GM23338 (cell line): Measurements from ENCODE around the gene SPSB4. TPM values are rescaled to one million over a fixed set of nuclear protein-coding genes. Genes with fewer than 3 reads are reported as not detected.

ENCODE experiments used
- ATAC-seq: fragments of 200-7000 bp; cut with Tn5 transposase; 3 replicates; pipeline ENCODE4 v1.9.1; 2020
- DNase-seq: peaks from one replicate; pipeline ENCODE4 v3.0.0-alpha.2; 2015; ENCODE audit warnings: low spot score
- H2AFZ ChIP-seq: fragments of 200-600 bp; sonication (generic); 2 replicates; pipeline ENCODE4 v1.8.0; 2016; ENCODE audit warnings: antibody characterized with exemption, mild to moderate bottlenecking, moderate library complexity
- H3F3A ChIP-seq: fragments of 200-600 bp; sonication (generic); replicated peaks from 2 replicates; pipeline ENCODE4 v1.8.0; 2017; ENCODE audit warnings: antibody characterized with exemption, mixed run types, low read depth
- H3K27ac ChIP-seq: fragments of 200-600 bp; sonication (generic); 2 replicates; pipeline ENCODE4 v1.6.1; 2016; ENCODE audit warnings: low read depth
- H3K27me3 ChIP-seq: fragments of 200-600 bp; sonication (generic); 2 replicates; pipeline ENCODE4 v1.8.0; 2016; ENCODE audit warnings: mild to moderate bottlenecking, mixed run types, moderate library complexity; ENCODE audit not compliant: insufficient read depth
- H3K36me3 ChIP-seq: fragments of 200-600 bp; sonication (generic); 2 replicates; pipeline ENCODE4 v1.8.0; 2016; ENCODE audit warnings: mild to moderate bottlenecking; ENCODE audit not compliant: insufficient read depth
- H3K4me1 ChIP-seq: fragments of 200-600 bp; sonication (generic); 2 replicates; pipeline ENCODE4 v1.8.0; 2016; ENCODE audit warnings: mild to moderate bottlenecking, moderate library complexity; ENCODE audit not compliant: insufficient read depth
- H3K4me2 ChIP-seq: fragments of 200-600 bp; sonication (generic); 2 replicates; pipeline ENCODE4 v1.7.1; 2017; ENCODE audit warnings: mixed run types
- H3K4me3 ChIP-seq: fragments of 200-600 bp; sonication (generic); 2 replicates; pipeline ENCODE4 v1.6.1; 2016; ENCODE audit warnings: mixed run types
- H3K79me2 ChIP-seq: fragments of 200-600 bp; sonication (generic); replicated peaks from 2 replicates; pipeline ENCODE4 v1.8.0; 2017; ENCODE audit warnings: mild to moderate bottlenecking; ENCODE audit not compliant: insufficient read depth
- H3K9me2 ChIP-seq: fragments of 200-600 bp; sonication (generic); 2 replicates; pipeline ENCODE4 v1.8.0; 2017; ENCODE audit not compliant: insufficient read depth
- H4K20me1 ChIP-seq: fragments of 200-600 bp; sonication (generic); replicated peaks from 2 replicates; pipeline ENCODE4 v1.8.0; 2017; ENCODE audit warnings: mild to moderate bottlenecking; ENCODE audit not compliant: insufficient read depth
- H3K27ac Mint-ChIP-seq: 2 replicates; pipeline ENCODE4 v1.8.0; 2020; ENCODE audit warnings: inconsistent platforms, mild to moderate bottlenecking, moderate library complexity, mixed read lengths
- H3K27me3 Mint-ChIP-seq: 3 replicates; pipeline ENCODE4 v1.8.0; 2022; ENCODE audit warnings: low read depth, mild to moderate bottlenecking, moderate library complexity, mixed read lengths, inconsistent platforms; ENCODE audit not compliant: insufficient read depth, poor library complexity
- H3K36me3 Mint-ChIP-seq: 3 replicates; pipeline ENCODE4 v1.8.0; 2021; ENCODE audit warnings: low read depth, mild to moderate bottlenecking, inconsistent platforms, moderate library complexity, mixed read lengths
- H3K4me1 Mint-ChIP-seq: 3 replicates; pipeline ENCODE4 v1.8.0; 2020; ENCODE audit warnings: mild to moderate bottlenecking, inconsistent platforms, mixed read lengths
- H3K4me3 Mint-ChIP-seq: 3 replicates; pipeline ENCODE4 v1.8.0; 2021; ENCODE audit warnings: moderate library complexity, mild to moderate bottlenecking, inconsistent platforms, mixed read lengths
- H3K9me3 Mint-ChIP-seq: 3 replicates; pipeline ENCODE4 v1.8.0; 2020; ENCODE audit warnings: moderate library complexity, mild to moderate bottlenecking, inconsistent platforms, mixed read lengths
- CREB1 ChIP-seq: fragments of 250-450 bp; sonication (Bioruptor Pico); IDR thresholded peaks from 2 replicates; pipeline ENCODE4 v1.5.0; 2020; ENCODE audit warnings: low read depth, mild to moderate bottlenecking, moderate library complexity
- EZH2 ChIP-seq: fragments of 200-600 bp; sonication (generic); IDR thresholded peaks from one replicate; pipeline ENCODE4 v1.8.0; 2017; ENCODE audit warnings: antibody characterized with exemption, mild to moderate bottlenecking, low read depth; ENCODE audit not compliant: unreplicated experiment
- EZH2phosphoT487 ChIP-seq: fragments of 200-600 bp; sonication (generic); IDR thresholded peaks from one replicate; pipeline ENCODE4 v1.8.1; 2018; ENCODE audit warnings: antibody characterized with exemption; ENCODE audit not compliant: unreplicated experiment
- JUNB ChIP-seq: IDR thresholded peaks from one replicate; pipeline ENCODE4 v1.6.1; 2016; ENCODE audit warnings: antibody characterized with exemption; ENCODE audit not compliant: unreplicated experiment
- NANOG ChIP-seq: IDR thresholded peaks from 2 replicates; pipeline ENCODE4 v1.6.1; 2016; ENCODE audit warnings: antibody characterized with exemption, borderline replicate concordance
- POLR2AphosphoS5 ChIP-seq: IDR thresholded peaks from 2 replicates; pipeline ENCODE4 v1.6.1; 2016; ENCODE audit warnings: antibody characterized with exemption, low read depth
- STAT1 ChIP-seq: IDR thresholded peaks from one replicate; pipeline ENCODE4 v1.6.1; 2016; ENCODE audit warnings: antibody characterized with exemption; ENCODE audit not compliant: unreplicated experiment
- ZNF114 ChIP-seq: fragments of 250-450 bp; sonication (Bioruptor Pico); IDR thresholded peaks from 2 replicates; pipeline ENCODE4 v1.5.0; 2020; ENCODE audit warnings: mild to moderate bottlenecking, moderate library complexity
- ZNF331 ChIP-seq: fragments of 250-450 bp; sonication (Bioruptor Pico); IDR thresholded peaks from 2 replicates; pipeline ENCODE4 v1.5.0; 2020; ENCODE audit warnings: low read depth, mild to moderate bottlenecking, moderate library complexity
- polyA plus RNA-seq: library from polyadenylated mRNA; unstranded; fragments of >200 nt; fragmentation: Nextera tagmentation; extraction: Ambion mirVana; gene quantifications from 2 replicates; pipeline ENCODE4 v1.2.1, GENCODE V29; 2016
- total RNA-seq: library from RNA; depleted of rRNA; stranded (reverse); fragments of >200 nt; shearing (Covaris generic); gene quantifications from 2 replicates; pipeline ENCODE4 v1.2.3, GENCODE V29; 2014
- TF ChIP-seq, protein P1 (sequence below), 2 experiments: fragments of 200-600 bp in 1 of 2; sonication (generic) in 1 of 2; conservative IDR thresholded peaks; 2 replicates each; pipeline versions ENCODE4 v1.5.1 to v1.6.1; 2016 to 2017; ENCODE audit warnings: antibody characterized with exemption in 2 of 2, low read depth in 2 of 2, mild to moderate bottlenecking in 2 of 2, moderate library complexity in 1 of 2
- TF ChIP-seq, protein P2 (sequence below): IDR thresholded peaks from one replicate; pipeline ENCODE4 v1.6.1; 2018; ENCODE audit warnings: antibody characterized with exemption; ENCODE audit not compliant: unreplicated experiment
- TF ChIP-seq, protein P3 (sequence below): fragments of 250-450 bp; sonication (Bioruptor Pico); IDR thresholded peaks from 2 replicates; pipeline ENCODE4 v1.5.0; 2020; ENCODE audit warnings: mild to moderate bottlenecking, moderate library complexity
- TF ChIP-seq, protein P4 (sequence below): IDR thresholded peaks from 2 replicates; pipeline ENCODE4 v1.6.1; 2016; ENCODE audit warnings: antibody characterized with exemption

The SPSB4 gene
- total and polyA plus RNA-seq, 2 experiments from 2014 or later, result 6.7 to 25.9 TPM

DNA sequence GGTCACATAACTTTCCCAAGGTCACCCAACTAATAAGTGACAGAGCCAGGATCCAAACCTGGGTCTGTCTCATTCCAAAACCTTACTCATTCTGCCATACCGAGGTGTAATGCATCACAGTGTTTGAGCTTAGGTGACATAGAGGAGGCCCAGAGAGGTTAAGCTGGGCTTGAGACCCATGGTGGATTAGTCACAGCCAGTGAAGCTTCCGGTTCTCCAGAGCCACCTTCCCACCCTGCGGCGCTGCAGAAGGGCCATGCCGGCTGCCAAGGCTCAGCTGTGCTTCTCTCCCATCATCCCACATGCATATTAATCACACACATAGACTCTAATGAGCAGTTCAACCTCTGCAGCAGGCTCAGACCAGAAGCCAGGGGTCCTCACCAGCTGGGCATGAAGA, 42.2 kb downstream of the SPSB4 start:
- H3K27ac ChIP-seq, result no peak overlapping the region
- no peaks in the 10 kb centered on the region for H3K36me3 ChIP-seq
- H3K79me2 ChIP-seq, result no peaks in the 10 kb centered on the region; the same call in 1 of the 2 replicates
- H3F3A ChIP-seq, result no peaks in the 10 kb centered on the region
- H3K9me2 ChIP-seq, result peaks cover 8% of the 10 kb centered on the region; the same call in 1 of the 2 replicates
- no peaks in the 10 kb centered on the region for H3K27me3 ChIP-seq
- H3K4me1 Mint-ChIP-seq, result peaks cover 55% of the 10 kb centered on the region
- H3K27ac Mint-ChIP-seq, result no peak overlapping the region
- H3K4me2 ChIP-seq, result no peak overlapping the region
- peaks cover 20% of the 10 kb centered on the region for H3K4me1 ChIP-seq
- no peak overlapping the region for H3K4me3 Mint-ChIP-seq
- no peaks in the 10 kb centered on the region; the same call in 1 of the 2 replicates for H4K20me1 ChIP-seq
- DNase-seq, result no peak
- TF ChIP-seq EZH2phosphoT487, result no peak
- no peak for TF ChIP-seq POLR2AphosphoS5
- TF ChIP-seq, protein P1, sequence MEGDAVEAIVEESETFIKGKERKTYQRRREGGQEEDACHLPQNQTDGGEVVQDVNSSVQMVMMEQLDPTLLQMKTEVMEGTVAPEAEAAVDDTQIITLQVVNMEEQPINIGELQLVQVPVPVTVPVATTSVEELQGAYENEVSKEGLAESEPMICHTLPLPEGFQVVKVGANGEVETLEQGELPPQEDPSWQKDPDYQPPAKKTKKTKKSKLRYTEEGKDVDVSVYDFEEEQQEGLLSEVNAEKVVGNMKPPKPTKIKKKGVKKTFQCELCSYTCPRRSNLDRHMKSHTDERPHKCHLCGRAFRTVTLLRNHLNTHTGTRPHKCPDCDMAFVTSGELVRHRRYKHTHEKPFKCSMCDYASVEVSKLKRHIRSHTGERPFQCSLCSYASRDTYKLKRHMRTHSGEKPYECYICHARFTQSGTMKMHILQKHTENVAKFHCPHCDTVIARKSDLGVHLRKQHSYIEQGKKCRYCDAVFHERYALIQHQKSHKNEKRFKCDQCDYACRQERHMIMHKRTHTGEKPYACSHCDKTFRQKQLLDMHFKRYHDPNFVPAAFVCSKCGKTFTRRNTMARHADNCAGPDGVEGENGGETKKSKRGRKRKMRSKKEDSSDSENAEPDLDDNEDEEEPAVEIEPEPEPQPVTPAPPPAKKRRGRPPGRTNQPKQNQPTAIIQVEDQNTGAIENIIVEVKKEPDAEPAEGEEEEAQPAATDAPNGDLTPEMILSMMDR (conservative IDR thresholded peaks at IDR 0.05; ENCODE audit: low read depth in 2 of 2), result no peak
- TF ChIP-seq ZNF114, result no peak
- no peak for TF ChIP-seq JUNB
- no peak for TF ChIP-seq CREB1 (CRISPR knock-in tag)
- TF ChIP-seq NANOG, result no peak
- no peak for TF ChIP-seq STAT1
- TF ChIP-seq, protein P2, sequence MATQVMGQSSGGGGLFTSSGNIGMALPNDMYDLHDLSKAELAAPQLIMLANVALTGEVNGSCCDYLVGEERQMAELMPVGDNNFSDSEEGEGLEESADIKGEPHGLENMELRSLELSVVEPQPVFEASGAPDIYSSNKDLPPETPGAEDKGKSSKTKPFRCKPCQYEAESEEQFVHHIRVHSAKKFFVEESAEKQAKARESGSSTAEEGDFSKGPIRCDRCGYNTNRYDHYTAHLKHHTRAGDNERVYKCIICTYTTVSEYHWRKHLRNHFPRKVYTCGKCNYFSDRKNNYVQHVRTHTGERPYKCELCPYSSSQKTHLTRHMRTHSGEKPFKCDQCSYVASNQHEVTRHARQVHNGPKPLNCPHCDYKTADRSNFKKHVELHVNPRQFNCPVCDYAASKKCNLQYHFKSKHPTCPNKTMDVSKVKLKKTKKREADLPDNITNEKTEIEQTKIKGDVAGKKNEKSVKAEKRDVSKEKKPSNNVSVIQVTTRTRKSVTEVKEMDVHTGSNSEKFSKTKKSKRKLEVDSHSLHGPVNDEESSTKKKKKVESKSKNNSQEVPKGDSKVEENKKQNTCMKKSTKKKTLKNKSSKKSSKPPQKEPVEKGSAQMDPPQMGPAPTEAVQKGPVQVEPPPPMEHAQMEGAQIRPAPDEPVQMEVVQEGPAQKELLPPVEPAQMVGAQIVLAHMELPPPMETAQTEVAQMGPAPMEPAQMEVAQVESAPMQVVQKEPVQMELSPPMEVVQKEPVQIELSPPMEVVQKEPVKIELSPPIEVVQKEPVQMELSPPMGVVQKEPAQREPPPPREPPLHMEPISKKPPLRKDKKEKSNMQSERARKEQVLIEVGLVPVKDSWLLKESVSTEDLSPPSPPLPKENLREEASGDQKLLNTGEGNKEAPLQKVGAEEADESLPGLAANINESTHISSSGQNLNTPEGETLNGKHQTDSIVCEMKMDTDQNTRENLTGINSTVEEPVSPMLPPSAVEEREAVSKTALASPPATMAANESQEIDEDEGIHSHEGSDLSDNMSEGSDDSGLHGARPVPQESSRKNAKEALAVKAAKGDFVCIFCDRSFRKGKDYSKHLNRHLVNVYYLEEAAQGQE, result no peak
- no peak for TF ChIP-seq EZH2
- TF ChIP-seq, protein P3, sequence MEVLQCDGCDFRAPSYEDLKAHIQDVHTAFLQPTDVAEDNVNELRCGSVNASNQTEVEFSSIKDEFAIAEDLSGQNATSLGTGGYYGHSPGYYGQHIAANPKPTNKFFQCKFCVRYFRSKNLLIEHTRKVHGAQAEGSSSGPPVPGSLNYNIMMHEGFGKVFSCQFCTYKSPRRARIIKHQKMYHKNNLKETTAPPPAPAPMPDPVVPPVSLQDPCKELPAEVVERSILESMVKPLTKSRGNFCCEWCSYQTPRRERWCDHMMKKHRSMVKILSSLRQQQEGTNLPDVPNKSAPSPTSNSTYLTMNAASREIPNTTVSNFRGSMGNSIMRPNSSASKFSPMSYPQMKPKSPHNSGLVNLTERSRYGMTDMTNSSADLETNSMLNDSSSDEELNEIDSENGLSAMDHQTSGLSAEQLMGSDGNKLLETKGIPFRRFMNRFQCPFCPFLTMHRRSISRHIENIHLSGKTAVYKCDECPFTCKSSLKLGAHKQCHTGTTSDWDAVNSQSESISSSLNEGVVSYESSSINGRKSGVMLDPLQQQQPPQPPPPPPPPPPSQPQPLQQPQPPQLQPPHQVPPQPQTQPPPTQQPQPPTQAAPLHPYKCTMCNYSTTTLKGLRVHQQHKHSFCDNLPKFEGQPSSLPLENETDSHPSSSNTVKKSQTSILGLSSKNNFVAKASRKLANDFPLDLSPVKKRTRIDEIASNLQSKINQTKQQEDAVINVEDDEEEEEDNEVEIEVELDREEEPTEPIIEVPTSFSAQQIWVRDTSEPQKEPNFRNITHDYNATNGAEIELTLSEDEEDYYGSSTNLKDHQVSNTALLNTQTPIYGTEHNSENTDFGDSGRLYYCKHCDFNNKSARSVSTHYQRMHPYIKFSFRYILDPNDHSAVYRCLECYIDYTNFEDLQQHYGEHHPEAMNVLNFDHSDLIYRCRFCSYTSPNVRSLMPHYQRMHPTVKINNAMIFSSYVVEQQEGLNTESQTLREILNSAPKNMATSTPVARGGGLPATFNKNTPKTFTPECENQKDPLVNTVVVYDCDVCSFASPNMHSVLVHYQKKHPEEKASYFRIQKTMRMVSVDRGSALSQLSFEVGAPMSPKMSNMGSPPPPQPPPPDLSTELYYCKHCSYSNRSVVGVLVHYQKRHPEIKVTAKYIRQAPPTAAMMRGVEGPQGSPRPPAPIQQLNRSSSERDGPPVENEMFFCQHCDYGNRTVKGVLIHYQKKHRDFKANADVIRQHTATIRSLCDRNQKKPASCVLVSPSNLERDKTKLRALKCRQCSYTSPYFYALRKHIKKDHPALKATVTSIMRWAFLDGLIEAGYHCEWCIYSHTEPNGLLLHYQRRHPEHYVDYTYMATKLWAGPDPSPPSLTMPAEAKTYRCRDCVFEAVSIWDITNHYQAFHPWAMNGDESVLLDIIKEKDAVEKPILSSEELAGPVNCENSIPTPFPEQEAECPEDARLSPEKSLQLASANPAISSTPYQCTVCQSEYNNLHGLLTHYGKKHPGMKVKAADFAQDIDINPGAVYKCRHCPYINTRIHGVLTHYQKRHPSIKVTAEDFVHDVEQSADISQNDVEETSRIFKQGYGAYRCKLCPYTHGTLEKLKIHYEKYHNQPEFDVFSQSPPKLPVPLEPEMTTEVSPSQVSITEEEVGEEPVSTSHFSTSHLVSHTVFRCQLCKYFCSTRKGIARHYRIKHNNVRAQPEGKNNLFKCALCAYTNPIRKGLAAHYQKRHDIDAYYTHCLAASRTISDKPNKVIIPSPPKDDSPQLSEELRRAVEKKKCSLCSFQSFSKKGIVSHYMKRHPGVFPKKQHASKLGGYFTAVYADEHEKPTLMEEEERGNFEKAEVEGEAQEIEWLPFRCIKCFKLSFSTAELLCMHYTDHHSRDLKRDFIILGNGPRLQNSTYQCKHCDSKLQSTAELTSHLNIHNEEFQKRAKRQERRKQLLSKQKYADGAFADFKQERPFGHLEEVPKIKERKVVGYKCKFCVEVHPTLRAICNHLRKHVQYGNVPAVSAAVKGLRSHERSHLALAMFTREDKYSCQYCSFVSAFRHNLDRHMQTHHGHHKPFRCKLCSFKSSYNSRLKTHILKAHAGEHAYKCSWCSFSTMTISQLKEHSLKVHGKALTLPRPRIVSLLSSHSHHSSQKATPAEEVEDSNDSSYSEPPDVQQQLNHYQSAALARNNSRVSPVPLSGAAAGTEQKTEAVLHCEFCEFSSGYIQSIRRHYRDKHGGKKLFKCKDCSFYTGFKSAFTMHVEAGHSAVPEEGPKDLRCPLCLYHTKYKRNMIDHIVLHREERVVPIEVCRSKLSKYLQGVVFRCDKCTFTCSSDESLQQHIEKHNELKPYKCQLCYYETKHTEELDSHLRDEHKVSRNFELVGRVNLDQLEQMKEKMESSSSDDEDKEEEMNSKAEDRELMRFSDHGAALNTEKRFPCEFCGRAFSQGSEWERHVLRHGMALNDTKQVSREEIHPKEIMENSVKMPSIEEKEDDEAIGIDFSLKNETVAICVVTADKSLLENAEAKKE (CRISPR knock-in tag), result no peak
- TF ChIP-seq, protein P4, sequence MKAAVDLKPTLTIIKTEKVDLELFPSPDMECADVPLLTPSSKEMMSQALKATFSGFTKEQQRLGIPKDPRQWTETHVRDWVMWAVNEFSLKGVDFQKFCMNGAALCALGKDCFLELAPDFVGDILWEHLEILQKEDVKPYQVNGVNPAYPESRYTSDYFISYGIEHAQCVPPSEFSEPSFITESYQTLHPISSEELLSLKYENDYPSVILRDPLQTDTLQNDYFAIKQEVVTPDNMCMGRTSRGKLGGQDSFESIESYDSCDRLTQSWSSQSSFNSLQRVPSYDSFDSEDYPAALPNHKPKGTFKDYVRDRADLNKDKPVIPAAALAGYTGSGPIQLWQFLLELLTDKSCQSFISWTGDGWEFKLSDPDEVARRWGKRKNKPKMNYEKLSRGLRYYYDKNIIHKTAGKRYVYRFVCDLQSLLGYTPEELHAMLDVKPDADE, result no peak
- no peak for TF ChIP-seq ZNF331 (CRISPR knock-in tag)
- no peaks in the 10 kb centered on the region for H3K9me3 Mint-ChIP-seq
- H3K4me3 ChIP-seq, result no peak overlapping the region
- H3K27me3 Mint-ChIP-seq, result peaks cover 13% of the 10 kb centered on the region
- H3K36me3 Mint-ChIP-seq, result peaks cover under 1% of the 10 kb centered on the region; the same call in 2 of the 3 replicates
- ATAC-seq, result no peak
- no peak overlapping the region for H2AFZ ChIP-seq
